Thymus (tissue), 11 donors: ENCODE data around the gene TSKU. TPM values are rescaled to one million over a fixed set of nuclear protein-coding genes. Genes with fewer than 3 reads are reported as not detected.
A peak's percentile ranks its signal among the peaks of the same experiment; 100 is the strongest.

Experiments
- DNase-seq, 9 donors: peaks; one replicate each; pipeline ENCODE4 v3.0.0-alpha.2; 2013; ENCODE audit warnings: low spot score in 9 of 9, low read depth in 6 of 9, missing footprints in 1 of 9
- H3K27ac ChIP-seq, 2 donors: one replicate each; pipeline ENCODE4 v1.5.1; 2013; ENCODE audit warnings: control low read depth in 1 of 2, low read depth in 1 of 2, low read length in 1 of 2, mild to moderate bottlenecking in 1 of 2, moderate library complexity in 1 of 2
- H3K27me3 ChIP-seq, 2 donors: one replicate each; pipeline ENCODE4 v1.5.1; 2013; ENCODE audit warnings: low read length in 1 of 2; ENCODE audit not compliant: control insufficient read depth in 2 of 2, insufficient read depth in 1 of 2
- H3K36me3 ChIP-seq, 2 donors: one replicate each; pipeline ENCODE4 v1.5.1; 2013; ENCODE audit warnings: low read length in 1 of 2, mild to moderate bottlenecking in 1 of 2, moderate library complexity in 1 of 2; ENCODE audit not compliant: control insufficient read depth in 2 of 2, insufficient read depth in 2 of 2
- H3K4me1 ChIP-seq, 2 donors: one replicate each; pipeline ENCODE4 v1.5.1; 2013; ENCODE audit warnings: low read length in 2 of 2; ENCODE audit not compliant: control insufficient read depth in 2 of 2, insufficient read depth in 2 of 2
- H3K4me3 ChIP-seq, 2 donors: one replicate each; pipeline ENCODE4 v1.5.1; 2013; ENCODE audit warnings: low read length in 2 of 2, control low read depth in 1 of 2, mild to moderate bottlenecking in 1 of 2
- H3K9me3 ChIP-seq, 2 donors: one replicate each; pipeline ENCODE4 v1.5.1; 2013; ENCODE audit warnings: low read length in 1 of 2, mild to moderate bottlenecking in 1 of 2; ENCODE audit not compliant: control insufficient read depth in 2 of 2, insufficient read depth in 1 of 2
- WGBS: extraction: QIAGEN DNeasy Blood & Tissue Kit; methylation state at CpG from one replicate; pipeline ENCODE4 v1.1.7; 2013; 5-methylcytosine and 5-hydroxymethylcytosine counted together
- polyA plus RNA-seq: library from polyadenylated mRNA; stranded (reverse); fragments of 200-250 nt; gene quantifications from one replicate; pipeline ENCODE4 v1.2.3, GENCODE V29; 2013
- total RNA-seq: library from RNA; stranded (reverse); fragments of 120-200 nt; gene quantifications from one replicate; pipeline ENCODE4 v1.2.4, GENCODE V29; 2013
- donor health status: healthy.

Gene TSKU
- total and polyA plus RNA-seq, 2 donors, result 2.9 to 11.8 TPM

DNA sequence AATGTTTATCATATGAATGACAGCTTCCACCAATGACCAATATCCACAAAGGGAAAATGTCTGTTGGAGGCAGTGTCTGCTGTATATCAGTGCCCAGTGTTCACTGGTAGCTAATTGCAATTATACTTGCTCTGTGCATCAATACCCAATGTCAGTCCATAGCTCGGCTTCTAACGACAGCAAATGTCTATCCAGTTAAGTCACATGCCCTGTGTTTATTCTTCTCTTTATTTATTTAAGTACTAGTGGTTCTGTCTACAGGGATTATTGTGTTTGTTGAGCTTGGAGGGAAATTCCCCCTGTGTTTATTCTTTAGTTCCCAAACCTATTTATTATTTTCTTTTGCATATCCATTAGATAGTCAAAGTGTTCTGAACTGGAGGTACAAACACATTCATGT is 18.6 kb downstream of the TSKU start:
- Histone ChIP-seq H3K27ac (no peak overlapping the region), H3K36me3 (no peaks in the 10 kb centered on the region), H3K4me1 (peaks cover 8 to 41% of the 10 kb centered on the region in 2 donors), H3K27me3 (peaks cover 0 to 43% of the 10 kb centered on the region in 2 donors), H3K4me3 (no peak overlapping the region), H3K9me3 (no peaks in the 10 kb centered on the region)
- DNase-seq, result no peak
- 96% methylated on average over 2 of the region's 2 CpGs for WGBS

DNA sequence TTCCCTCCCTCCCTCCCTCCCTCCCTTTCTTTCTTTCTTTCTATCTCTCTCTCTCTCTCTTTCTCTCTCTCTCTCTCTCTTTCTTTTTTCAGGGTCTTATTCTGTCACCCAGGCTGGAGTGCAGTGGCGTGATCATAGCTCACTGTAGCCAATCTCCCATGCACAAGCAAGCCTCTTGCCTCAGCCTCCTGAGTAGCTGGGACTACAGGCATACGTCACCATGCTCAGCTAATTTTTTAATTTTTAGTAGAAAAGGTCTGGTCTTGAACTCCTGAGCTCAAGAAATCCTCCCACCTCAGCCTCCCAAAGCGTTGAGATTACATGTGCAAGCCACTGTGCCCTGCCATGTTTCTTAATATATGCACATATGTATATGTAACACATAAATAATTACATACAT is 19.0 kb downstream of the TSKU start:
- DNase-seq, result no peak
- no peak overlapping the region for H3K4me3 ChIP-seq
- H3K36me3 ChIP-seq, result no peaks in the 10 kb centered on the region
- peaks cover 9 to 41% of the 10 kb centered on the region in 2 donors for H3K4me1 ChIP-seq
- WGBS, result 93% methylated on average over 3 of the region's 3 CpGs
- H3K9me3 ChIP-seq, result no peaks in the 10 kb centered on the region
- H3K27me3 ChIP-seq, result peaks cover 0 to 45% of the 10 kb centered on the region in 2 donors
- no peak overlapping the region for H3K27ac ChIP-seq

DNA sequence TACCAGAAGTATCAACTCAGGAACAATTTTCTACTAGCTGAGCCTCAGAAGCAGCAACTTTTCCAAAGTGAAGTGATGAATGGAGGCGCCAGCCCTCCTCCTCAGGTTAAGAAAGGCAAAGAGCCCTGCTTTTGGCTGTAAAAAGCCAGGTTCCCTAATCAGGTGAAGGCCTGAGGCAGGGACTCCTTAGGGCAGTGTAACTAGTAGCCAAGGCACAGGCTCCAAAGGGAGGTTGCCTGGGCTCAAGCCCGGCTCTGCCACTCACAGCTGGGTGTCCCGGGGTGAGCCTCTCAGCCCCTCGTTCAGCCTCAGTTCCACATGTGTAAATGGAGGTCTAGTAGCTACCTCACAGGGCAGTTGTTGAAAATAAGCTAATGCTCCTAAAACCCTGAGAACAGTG is 19.5 kb downstream of the TSKU start:
- H3K36me3 ChIP-seq, result no peaks in the 10 kb centered on the region
- WGBS, result 95% methylated on average over 4 of the region's 4 CpGs
- H3K4me1 ChIP-seq, result peaks cover 11 to 41% of the 10 kb centered on the region in 2 donors
- no peak overlapping the region for H3K27ac ChIP-seq
- no peaks in the 10 kb centered on the region for H3K9me3 ChIP-seq
- no peak overlapping the region for H3K4me3 ChIP-seq
- H3K27me3 ChIP-seq, result peaks cover 0 to 49% of the 10 kb centered on the region in 2 donors
- DNase-seq, result no peak

DNA sequence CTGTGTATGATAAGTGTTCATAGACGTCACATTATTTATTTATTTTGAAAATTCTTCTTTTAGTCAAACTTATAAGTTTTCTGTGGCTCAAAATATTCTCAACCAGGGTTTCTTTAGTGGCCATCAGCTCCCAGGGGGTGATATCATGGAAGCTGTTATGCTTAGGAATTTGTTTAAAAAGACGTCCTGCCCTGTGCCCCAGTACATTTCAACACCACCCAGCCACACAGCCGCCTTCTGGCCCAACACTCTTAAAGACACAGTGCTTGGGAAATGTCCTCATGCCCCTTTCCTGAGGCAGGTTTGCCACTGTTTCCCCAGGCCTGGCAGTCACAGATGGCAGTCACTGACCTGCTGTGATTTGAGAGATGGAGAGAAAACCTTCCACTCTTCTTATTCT is 19.9 kb downstream of the TSKU start:
- no peak for DNase-seq

DNA sequence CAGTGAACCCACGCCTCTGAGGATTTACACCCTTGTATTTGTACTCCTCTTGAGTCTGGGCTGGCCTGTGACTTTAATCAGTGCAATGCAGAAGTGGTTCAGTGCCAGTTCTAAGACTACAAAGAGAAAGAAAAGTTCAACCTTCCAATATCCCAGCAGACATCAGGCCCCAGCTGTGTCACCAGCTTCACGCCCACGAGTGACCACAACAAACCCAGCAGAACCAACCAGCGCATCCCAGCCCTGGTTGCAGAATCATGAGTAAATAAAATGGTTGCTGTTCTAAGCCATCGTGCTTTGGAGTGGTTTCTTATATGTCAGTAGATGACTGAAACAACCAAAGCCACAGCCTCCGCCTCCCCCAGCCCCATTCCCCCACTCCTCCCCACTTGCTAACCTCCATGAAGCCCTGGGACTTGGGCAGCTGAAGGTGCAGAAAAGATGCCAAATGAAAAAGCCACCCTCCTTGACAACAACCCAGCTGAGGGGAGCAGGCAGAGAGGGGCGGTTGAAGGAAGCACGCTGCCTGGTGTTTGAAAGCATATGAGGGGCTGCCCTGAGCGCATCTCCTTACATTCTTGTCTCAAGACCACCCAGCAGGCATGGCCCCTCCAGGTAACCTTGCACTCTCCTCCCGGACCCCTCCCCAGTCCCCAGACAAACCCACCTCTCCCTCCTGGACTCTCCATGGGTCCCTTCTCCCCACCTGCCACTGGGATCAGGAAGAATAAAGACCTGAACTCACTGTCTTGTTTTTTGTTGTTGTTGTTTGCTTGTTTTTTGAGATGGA is 20.9 kb downstream of the TSKU start:
- no peak overlapping the region for H3K27ac ChIP-seq
- H3K27me3 ChIP-seq, result peaks cover 0 to 43% of the 10 kb centered on the region in 2 donors
- no peaks in the 10 kb centered on the region for H3K9me3 ChIP-seq
- H3K4me1 ChIP-seq, result peaks cover 11 to 37% of the 10 kb centered on the region in 2 donors
- WGBS, result 52% methylated on average over 10 of the region's 10 CpGs
- no peaks in the 10 kb centered on the region for H3K36me3 ChIP-seq
- H3K4me3 ChIP-seq, result no peak overlapping the region
- peak in 7 of 9 donors; percentile 8 to 80 (median 47) for DNase-seq

More for the DNA sequence above, 19.9 kb downstream of the TSKU start:
- Histone ChIP-seq H3K4me3 (no peak overlapping the region), H3K27me3 (peaks cover 0 to 50% of the 10 kb centered on the region in 2 donors), H3K36me3 (no peaks in the 10 kb centered on the region), H3K9me3 (no peaks in the 10 kb centered on the region), H3K27ac (no peak overlapping the region), H3K4me1 (peaks cover 11 to 41% of the 10 kb centered on the region in 2 donors)
- 92% methylated on average over 3 of the region's 3 CpGs for WGBS

DNA sequence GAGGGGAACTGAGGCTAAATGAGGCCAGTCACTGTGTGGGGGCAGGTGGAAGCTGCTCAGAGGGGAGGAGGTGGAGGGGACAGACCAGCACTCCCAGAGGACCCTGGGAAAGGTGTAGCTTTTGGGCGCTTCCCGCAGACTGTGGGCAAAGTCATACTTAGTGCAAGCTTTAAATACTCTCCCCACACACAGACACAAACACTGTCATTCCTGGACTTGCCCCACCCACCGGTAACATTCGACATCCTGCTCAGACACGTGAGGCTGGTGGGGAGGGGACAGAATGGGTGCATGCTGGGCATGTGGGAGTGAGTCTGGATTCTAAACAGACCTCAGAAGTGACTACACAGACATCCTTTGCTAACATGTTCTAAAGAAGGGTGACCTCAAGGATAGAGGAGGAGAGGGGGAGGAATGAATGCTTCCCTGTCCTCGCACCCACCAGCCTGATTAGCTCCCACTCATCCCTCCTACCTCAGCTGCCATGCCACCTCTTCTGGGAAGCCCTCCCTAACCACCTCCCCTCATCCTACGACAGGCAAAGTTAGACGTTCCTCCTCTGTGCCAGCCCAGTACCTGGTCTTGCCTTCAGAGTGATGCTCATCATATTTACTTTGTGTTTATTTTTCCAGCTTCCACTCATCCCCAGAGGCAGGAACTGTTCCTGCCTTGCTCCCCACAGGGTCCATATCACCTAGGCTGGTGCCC is 22.2 kb downstream of the TSKU start:
- H3K36me3 ChIP-seq, result no peaks in the 10 kb centered on the region
- H3K27ac ChIP-seq, result no peak overlapping the region
- peaks cover 0 to 31% of the 10 kb centered on the region in 2 donors for H3K27me3 ChIP-seq
- peak in 1 of 9 donors; percentile 46 for DNase-seq
- WGBS, result 71% methylated on average over 8 of the region's 8 CpGs
- H3K9me3 ChIP-seq, result no peaks in the 10 kb centered on the region
- peaks cover 7 to 29% of the 10 kb centered on the region in 2 donors for H3K4me1 ChIP-seq
- H3K4me3 ChIP-seq, result no peak overlapping the region

DNA sequence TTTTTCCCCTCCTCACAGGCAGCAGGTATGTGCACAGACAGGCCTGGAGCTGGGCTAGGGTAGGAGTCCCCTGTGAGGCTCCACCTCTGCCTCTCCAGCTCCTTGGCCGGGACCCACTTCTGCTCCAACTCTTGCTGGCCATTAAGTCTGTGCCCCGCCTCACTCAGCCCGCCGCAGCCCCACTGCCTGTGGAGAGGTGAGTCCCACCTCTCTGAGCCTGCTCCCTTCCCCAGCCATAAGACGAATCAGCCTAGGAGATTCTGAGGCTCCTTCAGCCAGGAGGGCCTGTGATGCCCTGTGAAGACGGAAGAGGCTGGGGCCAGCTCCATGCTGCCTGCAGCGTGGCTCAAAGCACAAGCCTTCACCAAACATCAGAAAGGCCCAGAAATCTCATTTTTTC is 23.0 kb downstream of the TSKU start:
- H3K4me1 ChIP-seq, result peaks cover 7 to 29% of the 10 kb centered on the region in 2 donors
- no peaks in the 10 kb centered on the region for H3K9me3 ChIP-seq
- no peaks in the 10 kb centered on the region for H3K36me3 ChIP-seq
- peaks cover 0 to 25% of the 10 kb centered on the region in 2 donors for H3K27me3 ChIP-seq
- 92% methylated on average over 7 of the region's 7 CpGs for WGBS
- DNase-seq, result no peak
- H3K4me3 ChIP-seq, result no peak overlapping the region
- H3K27ac ChIP-seq, result peak overlapping the region in 1 of 2 donors; percentile 52

DNA sequence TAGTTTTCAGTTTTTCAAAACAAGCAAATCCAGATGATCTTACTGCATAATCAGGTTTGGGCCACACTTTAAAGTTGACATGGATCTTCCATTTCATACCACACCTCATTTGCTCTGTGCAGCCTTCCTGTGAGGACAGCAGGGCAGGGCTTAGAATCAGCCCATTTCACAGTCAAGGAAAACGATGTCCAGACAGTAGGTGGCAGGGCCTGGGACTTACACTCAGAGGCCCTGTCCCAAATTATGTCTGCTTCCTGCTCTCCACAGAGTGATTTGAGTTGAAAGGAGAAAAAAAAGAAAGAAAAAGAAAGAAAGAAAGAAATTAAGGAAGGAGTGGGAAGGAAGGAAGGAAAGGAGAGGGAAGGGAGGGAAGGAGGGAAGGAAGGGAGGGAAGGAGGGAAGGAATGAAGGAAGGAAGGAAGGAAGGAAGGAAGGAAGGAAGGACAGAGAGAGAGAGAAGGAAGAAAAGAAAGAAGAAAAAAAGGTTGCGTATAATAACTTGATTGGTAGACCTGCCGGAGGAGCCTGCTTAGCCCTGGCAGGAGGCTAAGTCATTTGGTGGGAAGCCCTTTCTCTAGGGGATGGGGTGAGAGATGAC is 23.6 kb downstream of the TSKU start:
- Histone ChIP-seq H3K27ac (no peak overlapping the region), H3K9me3 (no peaks in the 10 kb centered on the region), H3K27me3 (peaks cover 0 to 21% of the 10 kb centered on the region in 2 donors), H3K4me1 (peaks cover 7 to 26% of the 10 kb centered on the region in 2 donors), H3K36me3 (no peaks in the 10 kb centered on the region), H3K4me3 (no peak overlapping the region)
- whole genome bisulfite sequencing, result 93% methylated on average over 3 of the region's 3 CpGs
- DNase-seq, result no peak
